ENCODE measurements around the gene RBM4. TPM values are rescaled to one million over a fixed set of nuclear protein-coding genes. Genes with fewer than 3 reads are reported as not detected.

The RBM4 gene
- total and polyA plus RNA-seq, 9 of the 15 experiments (the other 6 are each of a cell fraction or from before 2014, with no cell fraction given), result 81.6 to 233 (median 122) TPM

- no peak for TF ChIP-seq ZNF655 (CRISPR knock-in tag; IDR thresholded peaks at IDR 0.05)
- no peak for TF ChIP-seq GTF2A2 (tag; IDR thresholded peaks at IDR 0.05)
- TF ChIP-seq E2F4 (CRISPR knock-in tag; IDR thresholded peaks at IDR 0.05; ENCODE audit: low read depth), result no peak
- 0 out of 2 replicates have a peak, but pooled peaks have one; percentile 55 for TF ChIP-seq MGA (IDR thresholded peaks at IDR 0.05)
- TF ChIP-seq PHF21A (IDR thresholded peaks at IDR 0.05; ENCODE audit: borderline replicate concordance, low read depth), result no peak
- TF ChIP-seq MCM2 (IDR thresholded peaks at IDR 0.05; ENCODE audit: low read depth), result no peak
- TF ChIP-seq ZNF444 (CRISPR knock-in tag; IDR thresholded peaks at IDR 0.05), result no peak
- TF ChIP-seq XRCC5 (IDR thresholded peaks at IDR 0.05; ENCODE audit: low read depth, low read length), result no peak
Measured at GRCh38 chr11:66676931-66677598, 38.6 kb downstream of the RBM4 start (continued).
